Stimulated activated CD8-positive, alpha-beta memory T cell treated with anti-CD3 and anti-CD28 coated beads, Interleukin-15, amount 100 ng/mL, for 4 hours (primary cell): ENCODE measurements around the gene SLC17A4.
"Not testable (repeated sequence)": the region's sequence is repeated elsewhere in the genome, so short reads cannot be mapped to it uniquely, and the experiment has no call there.

Experiments used
- DNase-seq, 2 donors: peaks; one replicate each; pipeline ENCODE4 v3.0.0-alpha.2; 2020; ENCODE audit warnings: low read depth in 2 of 2

Gene SLC17A4

DNA sequence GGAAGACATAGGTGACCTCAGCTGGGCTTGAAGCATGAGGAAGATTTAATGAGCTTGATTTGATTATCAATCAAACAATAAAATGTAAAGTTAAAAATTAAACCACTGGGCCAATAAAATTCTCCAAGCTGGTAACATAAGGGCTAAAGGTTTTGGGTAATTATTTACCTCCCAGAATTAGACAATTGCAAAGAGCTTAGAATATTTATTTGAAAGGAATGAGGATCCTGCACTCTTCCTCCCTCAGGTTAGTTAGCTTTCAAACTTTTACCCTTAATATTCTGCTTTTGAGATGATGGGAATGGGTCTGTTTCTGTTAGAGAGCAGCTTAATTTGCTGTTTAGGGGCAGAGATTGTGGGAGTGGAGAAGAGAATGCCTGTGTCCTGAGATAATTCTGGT, at the start of gene SLC17A4:
Gene SLC17A4 (plus strand): TSS at position 208 of the 400 bp plus-strand sequence. CDS start 7,221 bp downstream, outside the sequence.
- no peak for DNase-seq

- no peak for DNase-seq
Observed at GRCh38 chr6:25706314-25707014, 48.1 kb upstream of the SLC17A4 start.

DNA sequence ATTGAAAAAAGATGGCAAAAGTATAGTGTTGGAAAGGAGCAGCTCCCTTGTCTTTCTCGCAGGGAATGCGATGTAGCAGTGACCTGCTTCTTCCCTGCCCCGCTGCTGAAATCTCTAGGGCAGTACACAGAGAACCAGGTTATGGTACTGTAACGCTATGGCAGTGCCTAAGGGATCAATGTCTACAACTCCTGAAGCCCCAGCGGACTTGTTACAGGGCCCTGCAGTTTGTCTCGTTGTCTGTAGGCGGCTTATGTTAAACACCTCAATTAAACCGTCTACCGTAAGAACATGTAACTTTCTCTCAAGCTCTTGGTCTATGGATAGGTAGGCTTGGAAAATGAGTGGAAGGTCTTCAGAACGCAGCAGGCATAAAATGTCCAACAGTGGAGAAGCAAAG, 44.8 kb upstream of the SLC17A4 start:
- no peak for DNase-seq

DNA sequence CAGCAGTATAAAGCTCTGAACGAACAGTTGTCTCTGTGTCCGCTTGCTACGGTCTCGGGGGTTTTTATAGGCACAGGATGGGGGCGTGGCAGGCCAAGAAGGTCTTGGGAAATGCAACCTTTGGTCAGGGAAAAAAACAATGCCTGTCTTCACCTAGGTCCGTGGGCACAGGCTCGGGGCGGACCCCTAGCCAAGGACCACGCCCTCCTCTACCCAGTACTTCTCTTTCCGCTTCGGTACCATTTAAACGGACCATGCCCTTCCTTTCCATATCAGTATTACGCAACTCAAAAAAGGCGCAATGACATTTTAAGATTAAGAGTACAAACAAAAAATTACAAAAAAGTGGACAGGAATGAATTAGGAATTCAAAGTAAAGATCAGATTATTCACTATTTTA, 44.3 kb upstream of the SLC17A4 start:
- no peak for DNase-seq

- DNase-seq, result no peak
Observed at GRCh38 chr6:25713824-25714223, 40.7 kb upstream of the SLC17A4 start.

- no peak for DNase-seq
Observed at GRCh38 chr6:25714765-25715164, 39.8 kb upstream of the SLC17A4 start.

DNA sequence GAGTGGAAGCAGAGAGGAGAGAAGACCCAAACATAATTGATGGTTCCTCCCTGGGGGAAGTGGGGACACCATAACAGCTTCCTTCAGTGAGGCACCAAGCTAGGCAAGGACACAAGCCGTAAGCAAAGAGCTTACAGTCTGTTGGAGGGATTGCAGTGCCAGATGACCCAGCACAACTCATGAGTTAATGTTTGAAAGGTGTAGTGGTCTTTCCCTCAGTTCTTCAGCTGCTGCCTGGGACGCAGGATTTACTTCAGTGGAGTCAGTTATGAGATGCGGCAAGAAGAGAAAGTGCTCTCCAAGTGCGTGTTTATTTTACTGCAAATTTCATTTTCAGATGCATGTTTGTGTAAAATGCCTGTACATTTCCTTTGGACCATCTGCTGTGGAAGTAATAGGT, 38.7 kb upstream of the SLC17A4 start:
- DNase-seq, result no peak

- no peak for DNase-seq
Observed at GRCh38 chr6:25717866-25718740, 36.4 kb upstream of the SLC17A4 start.

DNA sequence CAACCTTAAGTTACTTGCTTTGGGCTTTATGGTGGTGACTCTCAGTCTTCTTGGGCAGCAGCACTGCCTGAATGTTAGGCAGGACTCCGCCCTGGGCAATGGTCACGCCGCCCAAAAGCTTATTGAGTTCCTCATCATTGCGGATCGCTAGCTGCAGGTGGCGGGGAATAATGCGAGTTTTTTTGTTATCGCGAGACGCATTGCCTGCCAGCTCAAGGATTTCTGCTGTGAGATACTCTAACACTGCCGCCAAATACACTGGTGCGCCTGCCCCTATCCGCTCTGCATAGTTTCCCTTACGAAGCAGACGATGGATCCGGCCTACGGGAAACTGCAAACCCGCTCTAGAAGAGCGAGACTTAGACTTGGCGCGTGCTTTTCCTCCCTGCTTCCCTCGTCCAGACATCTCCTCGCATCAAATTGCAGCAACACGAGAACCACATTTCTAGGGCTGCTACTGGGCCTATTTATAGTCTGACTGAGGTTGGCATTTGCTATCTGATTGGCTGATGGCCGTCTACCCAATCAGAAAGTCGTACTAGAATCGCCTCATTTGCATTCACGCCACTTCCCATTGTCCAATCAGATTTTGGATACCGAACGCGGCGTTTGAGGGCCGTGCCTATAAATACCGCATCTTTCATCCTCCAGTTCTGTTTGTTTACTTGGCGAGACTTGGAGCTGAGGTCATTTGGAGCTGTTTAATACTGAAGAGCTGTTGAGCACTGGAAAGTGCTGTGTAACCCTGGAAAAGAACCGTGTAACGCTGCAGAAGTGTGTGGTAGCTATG, 28.2 kb upstream of the SLC17A4 start:
- no peak for DNase-seq

DNA sequence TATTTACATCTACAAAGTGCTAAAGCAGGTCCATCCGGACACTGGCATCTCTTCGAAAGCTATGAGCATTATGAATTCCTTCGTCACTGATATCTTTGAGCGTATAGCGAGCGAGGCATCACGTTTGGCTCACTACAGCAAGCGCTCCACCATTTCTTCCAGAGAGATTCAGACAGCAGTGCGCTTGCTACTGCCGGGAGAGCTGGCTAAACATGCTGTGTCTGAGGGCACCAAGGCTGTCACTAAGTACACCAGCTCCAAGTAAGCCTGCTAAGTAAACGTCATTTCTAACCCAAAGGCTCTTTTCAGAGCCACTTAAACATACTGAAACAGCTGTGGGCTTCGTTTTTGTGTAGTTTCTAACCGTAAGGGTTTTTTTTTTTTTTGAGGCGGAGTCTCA, 27.5 kb upstream of the SLC17A4 start:
- DNase-seq, result no peak

DNA sequence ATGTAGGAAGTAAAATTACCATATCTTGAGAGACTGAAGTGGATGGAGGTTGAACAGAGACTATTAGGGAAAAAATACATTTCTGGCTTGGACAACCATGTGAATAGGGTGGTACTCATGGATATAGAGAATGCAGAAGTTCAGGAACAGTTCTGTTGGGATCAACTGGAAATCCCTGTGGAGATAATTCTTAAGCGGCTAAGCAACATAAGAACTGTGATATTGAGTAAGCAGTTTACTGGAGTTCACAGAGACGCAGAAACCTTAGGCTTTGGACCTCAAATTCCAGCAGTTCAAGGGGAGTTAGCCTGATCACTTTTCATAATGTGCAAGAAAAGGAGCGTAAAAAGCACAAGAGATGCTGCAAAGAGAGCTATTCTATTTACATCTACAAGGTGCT, 23.6 kb upstream of the SLC17A4 start:
- no peak for DNase-seq

GRCh38 chr6:25731721-25732120, 22.8 kb upstream of the SLC17A4 start:
- DNase-seq, result no peak

DNA sequence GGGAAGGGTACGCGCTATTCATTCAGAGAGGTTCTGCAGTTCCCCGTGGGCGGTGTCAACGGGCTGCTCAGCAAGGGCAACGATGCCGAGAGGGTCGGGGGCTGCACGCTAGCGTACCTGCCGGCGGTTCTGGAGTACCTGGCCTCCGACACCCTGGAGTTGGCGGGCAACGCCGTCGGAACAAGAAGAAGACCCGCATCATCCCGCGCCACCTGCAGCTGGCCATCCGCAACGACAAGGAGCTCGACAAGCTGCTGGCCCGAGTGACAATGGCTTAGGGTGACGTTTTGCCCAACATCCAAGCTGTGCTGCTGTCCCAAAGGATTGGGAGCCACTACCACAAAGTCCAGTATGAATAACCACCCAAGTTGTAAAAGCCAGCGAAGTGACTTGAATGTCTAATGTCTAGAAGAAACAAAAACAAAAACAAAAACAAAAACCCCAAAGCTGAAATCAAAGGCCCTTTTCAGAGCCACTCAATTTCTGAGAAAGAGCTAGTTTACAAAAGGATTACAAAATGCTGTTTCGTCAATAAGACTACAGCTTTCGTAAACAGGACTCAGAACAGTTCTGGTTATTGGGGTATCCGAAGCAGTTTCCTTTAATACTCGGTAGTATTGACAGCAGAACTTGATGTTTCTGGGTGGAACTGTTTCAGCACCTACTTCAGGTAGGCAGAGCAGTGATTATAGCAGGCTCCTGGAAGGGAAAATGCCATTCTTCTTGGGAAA, 21.9 kb upstream of the SLC17A4 start:
- no peak for DNase-seq

GRCh38 chr6:25735261-25735660, 19.3 kb upstream of the SLC17A4 start:
- no peak for DNase-seq

DNA sequence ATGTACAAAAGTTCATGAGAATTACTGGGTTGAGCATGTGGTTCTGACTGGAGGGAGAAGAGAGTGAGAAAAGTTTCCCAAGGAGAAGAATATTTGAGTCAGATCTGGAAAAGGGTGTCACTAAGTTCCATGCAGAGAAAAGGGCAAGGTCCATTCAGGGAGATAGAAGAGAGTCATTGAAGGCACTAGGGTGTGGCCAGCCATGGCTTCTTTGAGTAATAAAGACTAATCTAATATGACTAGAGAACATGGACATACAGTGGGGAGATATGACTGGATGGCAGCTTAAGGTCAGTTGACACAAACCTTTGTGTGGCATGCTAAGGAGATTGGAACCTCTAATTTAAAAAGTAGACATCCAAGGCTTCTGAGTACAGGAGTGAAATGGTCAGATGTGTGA, 10.7 kb upstream of the SLC17A4 start:
- no peak for DNase-seq

- DNase-seq, result no peak
Observed at GRCh38 chr6:25745836-25746235, 8.7 kb upstream of the SLC17A4 start.

DNA sequence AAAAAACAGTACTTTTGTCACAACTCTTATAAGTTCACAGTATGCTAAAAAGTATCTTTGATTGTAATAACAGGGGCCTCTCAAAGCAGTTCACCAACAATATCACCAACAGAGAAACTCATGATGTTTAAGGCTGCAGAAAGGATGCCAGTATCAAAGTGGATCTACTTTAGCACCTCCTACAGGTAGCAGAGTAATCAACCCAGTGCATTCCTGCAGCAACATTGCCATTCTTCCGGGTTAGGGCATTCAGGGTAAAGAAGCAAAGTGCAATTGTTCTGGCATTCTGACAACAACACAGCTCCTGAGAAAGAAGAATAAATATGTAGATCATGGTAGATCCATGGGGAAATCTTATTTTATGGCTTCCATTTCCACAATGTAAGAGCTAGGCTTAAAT, 7.6 kb upstream of the SLC17A4 start:
- DNase-seq, result no peak

- DNase-seq, result no peak
Observed at GRCh38 chr6:25747477-25747876, 7.1 kb upstream of the SLC17A4 start.

DNA sequence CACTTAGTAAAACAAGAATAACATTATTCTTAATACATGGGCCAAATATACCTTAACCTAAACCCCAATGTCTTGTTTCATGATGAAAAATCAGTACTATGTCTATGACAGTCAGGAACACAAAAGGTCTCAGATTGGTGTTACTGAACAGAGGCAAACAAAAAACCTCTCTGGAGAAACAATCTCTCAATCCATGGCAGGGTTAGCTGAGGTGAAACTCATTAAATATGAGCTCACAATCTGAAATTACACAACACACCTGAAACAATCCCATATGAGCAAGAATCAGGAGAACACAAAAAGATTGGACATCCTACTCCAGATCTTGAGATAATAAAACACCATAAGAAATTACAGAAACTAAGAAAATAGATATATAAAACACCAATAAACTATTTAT, 6.5 kb upstream of the SLC17A4 start:
- DNase-seq, result no peak

DNA sequence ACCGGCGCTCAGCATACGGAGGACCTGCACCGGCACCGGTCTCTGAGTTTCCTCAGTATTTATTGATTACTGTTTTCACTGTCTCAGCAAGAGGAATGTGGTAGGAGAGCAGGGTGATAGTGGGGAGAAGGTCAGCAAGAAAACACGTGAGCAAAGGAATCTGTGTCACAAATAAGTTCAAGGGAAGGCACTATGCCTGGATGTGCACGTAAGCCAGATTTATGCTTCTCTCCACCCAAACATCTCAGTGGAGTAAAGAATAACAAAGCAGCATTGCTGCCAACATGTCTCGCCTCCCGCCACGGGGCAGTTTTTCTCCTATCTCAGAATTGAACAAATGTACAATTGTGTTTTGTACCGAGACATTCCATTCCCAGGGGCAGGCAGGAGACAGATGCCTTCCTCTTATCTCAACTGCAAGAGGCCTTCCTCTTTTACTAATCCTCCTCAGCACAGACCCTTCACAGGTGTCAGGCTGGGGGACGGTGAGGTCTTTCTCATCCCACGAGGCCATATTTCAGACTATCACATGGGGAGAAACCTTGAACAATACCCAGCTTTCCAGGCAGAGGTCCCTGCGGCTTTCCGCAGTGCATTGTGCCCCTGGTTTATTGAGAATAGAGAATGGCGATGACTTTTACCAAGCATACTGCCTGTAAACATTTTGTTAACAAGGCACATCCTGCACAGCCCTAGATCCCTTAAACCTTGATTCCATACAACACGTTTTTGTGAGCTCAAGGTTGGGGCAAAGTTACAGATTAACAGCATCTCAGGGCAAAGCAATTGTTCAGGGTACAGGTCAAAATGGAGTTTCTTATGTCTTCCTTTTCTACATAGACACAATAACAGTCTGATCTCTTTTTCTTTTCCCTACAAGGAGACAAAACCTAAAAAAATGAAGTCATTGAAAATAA, 5.7 kb upstream of the SLC17A4 start:
- DNase-seq, result not testable (repeated sequence)

DNA sequence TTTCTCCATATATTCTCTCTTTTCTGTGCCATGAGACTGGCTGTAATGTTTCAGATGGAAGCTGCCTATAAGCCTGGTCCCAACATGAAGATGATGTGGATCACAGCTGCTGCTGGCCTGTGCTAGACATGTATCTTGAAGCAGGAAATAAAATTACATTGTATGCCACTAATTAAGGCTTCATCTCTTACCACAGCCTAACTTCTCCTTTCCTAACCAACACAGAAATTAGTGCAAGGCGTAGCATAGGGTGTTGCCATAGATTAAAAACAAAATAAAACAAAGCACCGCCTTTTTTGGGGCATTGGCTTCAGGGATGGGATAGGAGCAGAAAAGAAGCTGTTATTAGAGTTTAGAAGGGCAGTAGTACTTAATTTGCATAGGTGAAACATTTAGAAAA, 4.7 kb upstream of the SLC17A4 start:
- DNase-seq, result no peak
